LNCAP (cell line): ENCODE data around the gene RGS13.

Source experiments
- TF ChIP-seq, protein P1 (sequence below): fragments of 450-650 bp; IDR thresholded peaks from 2 replicates; pipeline ENCODE4 v1.5.1; 2017; ENCODE audit warnings: mild to moderate bottlenecking

The RGS13 gene

DNA sequence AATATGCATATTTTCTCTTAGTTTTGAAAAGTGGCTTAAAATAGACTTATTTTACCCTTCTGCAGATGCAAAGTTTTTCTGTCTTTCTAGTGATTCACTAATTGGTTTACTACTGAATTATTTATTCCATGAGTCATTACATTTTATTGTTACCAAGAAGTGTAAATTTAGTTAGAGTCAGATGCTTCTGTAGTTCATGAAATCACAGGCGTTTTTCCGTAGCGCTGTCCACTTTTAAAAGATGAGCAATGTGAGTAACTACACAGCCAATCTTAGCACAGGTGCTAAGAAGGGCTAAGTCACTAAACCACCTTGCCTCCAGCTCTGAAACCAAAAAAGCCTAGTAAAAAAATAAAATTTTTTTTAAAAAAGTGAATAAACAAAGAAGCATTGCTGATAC, 24.7 kb downstream of the RGS13 start:
- TF ChIP-seq, protein P1, sequence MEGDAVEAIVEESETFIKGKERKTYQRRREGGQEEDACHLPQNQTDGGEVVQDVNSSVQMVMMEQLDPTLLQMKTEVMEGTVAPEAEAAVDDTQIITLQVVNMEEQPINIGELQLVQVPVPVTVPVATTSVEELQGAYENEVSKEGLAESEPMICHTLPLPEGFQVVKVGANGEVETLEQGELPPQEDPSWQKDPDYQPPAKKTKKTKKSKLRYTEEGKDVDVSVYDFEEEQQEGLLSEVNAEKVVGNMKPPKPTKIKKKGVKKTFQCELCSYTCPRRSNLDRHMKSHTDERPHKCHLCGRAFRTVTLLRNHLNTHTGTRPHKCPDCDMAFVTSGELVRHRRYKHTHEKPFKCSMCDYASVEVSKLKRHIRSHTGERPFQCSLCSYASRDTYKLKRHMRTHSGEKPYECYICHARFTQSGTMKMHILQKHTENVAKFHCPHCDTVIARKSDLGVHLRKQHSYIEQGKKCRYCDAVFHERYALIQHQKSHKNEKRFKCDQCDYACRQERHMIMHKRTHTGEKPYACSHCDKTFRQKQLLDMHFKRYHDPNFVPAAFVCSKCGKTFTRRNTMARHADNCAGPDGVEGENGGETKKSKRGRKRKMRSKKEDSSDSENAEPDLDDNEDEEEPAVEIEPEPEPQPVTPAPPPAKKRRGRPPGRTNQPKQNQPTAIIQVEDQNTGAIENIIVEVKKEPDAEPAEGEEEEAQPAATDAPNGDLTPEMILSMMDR = no peak

DNA sequence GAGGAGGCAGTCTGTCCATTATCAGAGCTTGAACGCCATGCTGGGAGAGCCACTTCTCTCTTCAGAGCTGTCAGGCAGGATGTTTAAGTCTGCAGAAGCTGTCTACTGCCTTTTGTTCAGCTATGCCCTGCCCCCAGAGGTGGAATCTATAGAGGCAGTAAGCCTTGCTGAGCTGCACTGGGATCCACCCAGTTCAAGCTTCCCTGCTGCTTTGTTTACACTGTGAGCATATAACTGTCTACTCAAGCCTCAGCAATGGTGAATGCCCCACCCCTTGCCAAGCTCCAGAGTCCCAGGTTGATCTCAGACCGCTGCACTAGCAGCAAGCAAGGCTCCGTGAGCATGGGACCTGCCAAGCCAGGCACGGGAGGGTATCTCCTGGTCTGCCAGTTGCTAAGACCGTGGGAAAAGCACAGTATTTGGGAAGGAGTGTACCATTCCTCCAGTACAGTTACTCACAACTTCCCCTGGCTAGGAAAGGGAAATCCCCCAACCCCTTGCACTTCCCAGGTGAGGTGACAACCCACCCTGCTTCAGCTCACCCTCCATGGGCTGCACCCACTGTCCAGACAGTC, 32.5 kb downstream of the RGS13 start:
- TF ChIP-seq, protein P1 = 0 out of 2 replicates have a peak, but pooled peaks have one; percentile 9

DNA sequence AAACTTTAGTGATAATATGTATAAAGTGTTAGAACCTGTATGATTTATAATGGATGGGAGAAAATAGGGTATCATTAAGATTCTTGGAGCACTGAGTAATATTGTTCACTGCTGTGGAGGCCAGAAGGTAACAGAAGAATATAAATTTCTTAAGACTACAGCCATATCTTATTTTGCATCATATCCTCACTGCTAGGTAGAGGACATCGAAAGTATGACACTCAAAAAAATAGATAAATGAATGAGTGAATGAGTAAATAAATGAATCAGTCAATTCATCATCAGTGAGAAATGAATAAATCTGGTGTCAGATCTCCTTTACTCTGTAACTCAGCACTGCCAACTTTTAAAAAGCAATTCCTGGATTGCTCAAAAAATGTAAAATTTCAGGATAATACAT, 33.2 kb downstream of the RGS13 start:
- TF ChIP-seq, protein P1 = no peak

DNA sequence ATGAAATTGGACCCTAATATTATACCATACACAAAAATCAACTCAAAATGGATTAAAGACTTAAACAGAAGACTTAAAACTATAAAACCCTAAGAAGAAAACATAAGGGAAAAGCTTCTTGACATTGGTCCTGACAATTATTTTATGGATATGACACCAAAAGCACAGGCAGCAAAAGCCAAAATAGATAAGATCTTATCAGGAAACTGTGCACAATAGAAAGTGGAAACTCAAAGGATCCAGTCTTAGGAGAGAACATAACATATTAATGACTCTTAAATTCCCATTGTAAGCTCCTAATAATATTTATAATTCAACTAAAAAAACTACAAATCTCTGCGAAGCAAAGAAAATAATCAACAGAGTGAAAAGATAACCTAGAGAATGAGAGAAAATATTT, 39.8 kb downstream of the RGS13 start:
- TF ChIP-seq, protein P1 = no peak

DNA sequence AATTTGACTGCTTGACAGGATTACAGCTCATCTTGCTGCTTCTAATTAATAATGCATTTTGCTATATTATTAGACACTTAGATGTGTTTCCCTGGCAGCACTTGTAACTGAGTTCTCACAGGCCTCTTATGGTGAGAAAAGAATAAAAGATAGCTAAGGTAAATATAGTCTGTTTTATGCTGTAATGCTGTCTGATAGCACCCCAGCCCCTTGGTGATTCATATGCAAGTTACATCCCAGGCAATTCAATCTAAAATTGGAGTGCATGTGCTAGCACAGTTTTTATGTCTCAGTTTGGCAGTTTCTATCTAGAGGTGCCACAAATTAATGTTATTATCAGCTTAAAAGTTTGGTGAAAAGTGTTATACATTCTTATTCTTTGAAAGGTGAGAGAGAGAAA, 42.2 kb downstream of the RGS13 start:
- TF ChIP-seq, protein P1 = no peak

DNA sequence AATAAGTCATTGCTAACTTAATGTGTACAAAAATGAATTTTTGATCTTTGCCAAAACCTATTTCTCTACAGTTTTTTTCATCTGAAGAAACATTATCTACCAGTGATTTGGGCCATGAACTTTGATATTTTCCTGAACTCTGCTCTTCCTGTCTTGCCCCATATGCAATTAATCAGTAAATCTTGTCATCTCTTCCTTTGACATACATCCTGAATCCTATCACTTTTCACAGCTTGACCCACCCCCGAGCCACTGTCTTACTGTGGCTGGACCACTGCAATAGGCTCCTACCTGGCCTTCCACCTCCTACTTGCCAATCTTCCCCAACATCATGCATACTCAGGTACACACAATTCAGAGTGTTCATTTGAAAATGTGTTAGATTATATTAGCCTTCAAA, 46.4 kb downstream of the RGS13 start:
- TF ChIP-seq, protein P1 = no peak

DNA sequence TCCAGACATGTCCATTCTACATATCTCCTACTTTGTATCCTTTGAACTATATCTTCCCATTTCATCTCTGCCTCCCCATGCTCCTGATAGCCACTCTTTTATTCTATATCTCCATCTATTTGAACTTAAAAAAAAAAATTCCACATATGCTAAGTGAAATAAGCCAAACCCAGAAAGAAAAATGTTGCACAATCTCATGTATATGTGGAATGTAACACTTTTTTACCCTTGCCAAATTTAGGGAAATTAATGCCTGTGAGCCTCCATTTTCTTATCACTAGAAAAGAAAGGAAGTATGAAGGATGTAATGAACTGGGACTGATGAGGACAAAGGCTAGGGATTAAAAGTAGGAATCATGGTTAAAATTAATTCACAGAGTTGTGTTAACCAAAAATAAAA, 53.5 kb downstream of the RGS13 start:
- TF ChIP-seq, protein P1 = no peak

DNA sequence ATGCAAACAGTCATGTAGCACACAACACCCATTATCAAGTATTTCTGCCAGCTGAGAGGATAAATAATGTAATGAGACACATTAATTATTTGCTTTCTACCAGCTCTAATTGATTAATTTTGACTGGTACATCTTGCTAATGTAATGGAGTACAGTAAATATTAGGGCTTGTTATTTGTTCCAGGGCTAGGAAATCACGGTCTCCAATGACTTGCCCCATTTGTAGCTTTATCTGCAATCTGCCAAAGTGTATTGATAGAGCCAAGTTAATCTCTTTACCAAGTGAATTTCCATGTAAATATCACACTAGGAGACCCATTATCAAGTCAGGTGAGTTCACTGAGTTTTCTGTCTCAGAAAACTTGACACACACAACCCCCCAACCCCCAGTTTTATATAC, 55.1 kb downstream of the RGS13 start:
- TF ChIP-seq, protein P1 = no peak
